PC-3 (cell line): ENCODE measurements around the gene CHST11. TPM values are rescaled to one million over a fixed set of nuclear protein-coding genes. Genes with fewer than 3 reads are reported as not detected.
A peak's percentile ranks its signal among the peaks of the same experiment; 100 is the strongest.

Experiments used
- ATAC-seq: fragments of 200-7000 bp; cut with Tn5 transposase; 2 replicates; pipeline ENCODE4 v1.9.1; 2020; ENCODE audit warnings: mild to moderate bottlenecking, moderate library complexity
- BruUV-seq: library from RNA; stranded (reverse); fragments of 400-500 nt; replicated peaks from 2 replicates; lab custom pipeline; 2021; lab: Mats Ljungman, UMichigan
- CTCF ChIA-PET: fragments of 300-600 bp; sonication (Branson Sonifier 250); formaldehyde crosslinking; loops from one replicate; lab custom pipeline; 2022; ENCODE audit warnings: antibody characterized with exemption; lab: Charles Lee
- POLR2A ChIA-PET: fragments of 300-600 bp; sonication (Branson Sonifier 250); formaldehyde crosslinking; loops from one replicate; lab custom pipeline; 2022; ENCODE audit warnings: antibody characterized with exemption; ENCODE audit not compliant: unreplicated experiment; lab: Charles Lee
- DNase-seq: peaks from one replicate; pipeline ENCODE4 v3.0.0-alpha.2; 2015
- H2AFZ ChIP-seq: fragments of 300-600 bp; sonication (generic); 2 replicates; pipeline ENCODE4 v1.6.0; 2016; ENCODE audit warnings: antibody characterized with exemption, low read length
- H3F3A ChIP-seq: fragments of 300-600 bp; sonication (generic); one replicate; pipeline ENCODE4 v1.6.0; 2017; ENCODE audit warnings: antibody characterized with exemption, low read length, control low read depth, mild to moderate bottlenecking; ENCODE audit not compliant: unreplicated experiment
- H3K27ac ChIP-seq: fragments of 300-600 bp; sonication (generic); 2 replicates; pipeline ENCODE4 v1.5.1; 2016; ENCODE audit warnings: mild to moderate bottlenecking, low read length
- H3K27me3 ChIP-seq: fragments of 300-600 bp; sonication (generic); 2 replicates; pipeline ENCODE4 v1.6.1; 2016; ENCODE audit warnings: low read length, mixed read lengths
- H3K36me3 ChIP-seq: fragments of 300-600 bp; sonication (generic); 2 replicates; pipeline ENCODE4 v1.6.1; 2016; ENCODE audit warnings: low read depth, mixed run types, low read length, mixed read lengths
- H3K4me1 ChIP-seq: fragments of 300-600 bp; sonication (generic); 2 replicates; pipeline ENCODE4 v1.5.1; 2016; ENCODE audit warnings: low read length; ENCODE audit not compliant: insufficient read depth
- H3K4me2 ChIP-seq: fragments of 300-600 bp; sonication (generic); 2 replicates; pipeline ENCODE4 v1.6.0; 2016; ENCODE audit warnings: low read length
- H3K4me3 ChIP-seq: fragments of 300-600 bp; sonication (generic); 2 replicates; pipeline ENCODE4 v1.5.1; 2016; ENCODE audit warnings: mild to moderate bottlenecking, low read length, mixed read lengths
- H3K79me2 ChIP-seq: fragments of 300-600 bp; sonication (generic); 2 replicates; pipeline ENCODE4 v1.6.1; 2017; ENCODE audit warnings: low read length, mixed read lengths
- H3K9ac ChIP-seq: fragments of 300-600 bp; sonication (generic); 2 replicates; pipeline ENCODE4 v1.6.0; 2016; ENCODE audit warnings: mild to moderate bottlenecking, low read length
- H3K9me2 ChIP-seq: fragments of 300-600 bp; sonication (generic); replicated peaks from 2 replicates; pipeline ENCODE4 v1.6.1; 2016; ENCODE audit warnings: mixed run types, low read length, mixed read lengths
- H3K9me3 ChIP-seq: fragments of 300-600 bp; sonication (generic); 2 replicates; pipeline ENCODE4 v1.6.1; 2016; ENCODE audit warnings: low read length, mixed read lengths
- H4K20me1 ChIP-seq: fragments of 300-600 bp; sonication (generic); 2 replicates; pipeline ENCODE4 v1.6.1; 2016; ENCODE audit warnings: low read length, mixed read lengths
- EZH2 ChIP-seq: fragments of 300-600 bp; sonication (generic); IDR thresholded peaks from one replicate; pipeline ENCODE4 v1.6.1; 2017; ENCODE audit warnings: antibody characterized with exemption, mild to moderate bottlenecking, low read length; ENCODE audit not compliant: unreplicated experiment
- EZH2phosphoT487 ChIP-seq: fragments of 300-600 bp; sonication (generic); IDR thresholded peaks from 2 replicates; pipeline ENCODE4 v1.6.1; 2018; ENCODE audit warnings: mild to moderate bottlenecking, antibody characterized with exemption, low read length, borderline replicate concordance
- intact Hi-C: fragments of 100-400 bp; cut with micrococcal nuclease; formaldehyde crosslinking; loops from 2 replicates; pipeline ENCODE4 v1.9.0; 2023
- total RNA-seq: library from RNA; depleted of rRNA; stranded (reverse); fragments of >200 nt; gene quantifications from 2 replicates; pipeline ENCODE4 v1.2.3, GENCODE V29; 2014
- TF ChIP-seq, protein P1 (sequence below): fragments of 300-600 bp; sonication (generic); conservative IDR thresholded peaks from 2 replicates; pipeline ENCODE4 v1.5.1; 2017; ENCODE audit warnings: antibody characterized with exemption, low read depth, mild to moderate bottlenecking, low read length

CHST11 gene
- total RNA-seq, 1 experiment from 2014 or later = 53.5 TPM

DNA sequence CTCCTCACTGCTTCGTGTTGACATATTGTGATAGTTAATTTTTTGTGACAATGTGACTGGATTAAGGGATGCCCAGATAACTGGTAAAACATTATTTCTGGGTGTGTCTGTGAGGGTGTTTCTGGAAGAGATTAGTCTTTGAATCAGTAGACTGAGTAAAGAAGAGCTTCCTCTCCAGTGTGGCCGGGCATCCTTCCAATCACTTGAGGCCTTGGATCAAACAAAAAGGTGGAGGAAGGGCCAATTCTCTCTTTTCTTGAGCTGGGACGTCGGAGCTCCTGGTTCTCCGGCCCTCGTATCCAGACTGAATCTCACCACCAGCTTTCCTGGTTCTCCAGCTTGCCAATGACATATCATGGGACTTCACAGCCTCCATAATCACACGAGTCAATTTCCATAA is 240.4 kb downstream of the CHST11 start:
- no peaks in the 10 kb centered on the region for H4K20me1 ChIP-seq
- H3F3A ChIP-seq = no peaks in the 10 kb centered on the region
- 0 out of 2 replicates have a peak, but pooled peaks cover 4% of the 10 kb centered on the region for H3K4me1 ChIP-seq
- no peak overlapping the region for H3K4me3 ChIP-seq
- H3K9ac ChIP-seq = no peak overlapping the region
- no peaks in the 10 kb centered on the region for H3K9me2 ChIP-seq
- peaks cover 2% of the 10 kb centered on the region; the same call in 1 of the 2 replicates for H3K36me3 ChIP-seq
- CTCF ChIA-PET = no interaction called here
- ATAC-seq (no peak), DNase-seq (no peak)
- POLR2A ChIA-PET = no interaction called here
- intact Hi-C loops = no loop called here
- H3K9me3 ChIP-seq = no peaks in the 10 kb centered on the region
- H3K79me2 ChIP-seq = no peaks in the 10 kb centered on the region
- no TSS peak for BruUV-seq
- no peak overlapping the region for H2AFZ ChIP-seq
- H3K27ac ChIP-seq = no peak overlapping the region
- H3K4me2 ChIP-seq = no peak overlapping the region
- H3K27me3 ChIP-seq = no peaks in the 10 kb centered on the region
- TF ChIP-seq, protein P1, sequence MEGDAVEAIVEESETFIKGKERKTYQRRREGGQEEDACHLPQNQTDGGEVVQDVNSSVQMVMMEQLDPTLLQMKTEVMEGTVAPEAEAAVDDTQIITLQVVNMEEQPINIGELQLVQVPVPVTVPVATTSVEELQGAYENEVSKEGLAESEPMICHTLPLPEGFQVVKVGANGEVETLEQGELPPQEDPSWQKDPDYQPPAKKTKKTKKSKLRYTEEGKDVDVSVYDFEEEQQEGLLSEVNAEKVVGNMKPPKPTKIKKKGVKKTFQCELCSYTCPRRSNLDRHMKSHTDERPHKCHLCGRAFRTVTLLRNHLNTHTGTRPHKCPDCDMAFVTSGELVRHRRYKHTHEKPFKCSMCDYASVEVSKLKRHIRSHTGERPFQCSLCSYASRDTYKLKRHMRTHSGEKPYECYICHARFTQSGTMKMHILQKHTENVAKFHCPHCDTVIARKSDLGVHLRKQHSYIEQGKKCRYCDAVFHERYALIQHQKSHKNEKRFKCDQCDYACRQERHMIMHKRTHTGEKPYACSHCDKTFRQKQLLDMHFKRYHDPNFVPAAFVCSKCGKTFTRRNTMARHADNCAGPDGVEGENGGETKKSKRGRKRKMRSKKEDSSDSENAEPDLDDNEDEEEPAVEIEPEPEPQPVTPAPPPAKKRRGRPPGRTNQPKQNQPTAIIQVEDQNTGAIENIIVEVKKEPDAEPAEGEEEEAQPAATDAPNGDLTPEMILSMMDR = no peak
- TF ChIP-seq EZH2 = no peak
- TF ChIP-seq EZH2phosphoT487 = no peak

DNA sequence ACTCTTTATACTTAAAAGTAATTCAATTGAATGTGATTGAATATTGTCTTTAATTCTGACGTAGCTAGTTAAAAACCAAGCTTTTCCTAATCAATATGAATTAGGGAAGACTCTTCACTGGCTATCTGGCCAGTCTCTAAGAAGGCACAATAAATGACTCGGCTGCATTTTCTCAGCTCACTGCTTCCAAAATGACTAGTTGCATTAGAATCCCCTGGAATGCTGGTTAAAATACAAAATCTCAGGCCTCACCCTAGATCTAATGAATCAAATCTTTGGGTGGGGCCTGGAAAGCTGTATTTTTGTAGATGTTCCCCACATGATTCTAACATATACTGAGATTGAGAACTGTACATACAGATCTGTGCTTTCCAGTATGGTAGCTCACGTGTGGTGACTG is 242.1 kb downstream of the CHST11 start:
- Histone ChIP-seq H3K79me2 (no peaks in the 10 kb centered on the region), H3K27me3 (no peaks in the 10 kb centered on the region), H3K4me2 (no peak overlapping the region), H4K20me1 (no peaks in the 10 kb centered on the region), H3F3A (no peaks in the 10 kb centered on the region), H2AFZ (no peak overlapping the region), H3K27ac (no peak overlapping the region), H3K9me2 (no peaks in the 10 kb centered on the region), H3K9ac (no peak overlapping the region), H3K9me3 (no peaks in the 10 kb centered on the region), H3K36me3 (no peaks in the 10 kb centered on the region), H3K4me1 (0 out of 2 replicates have a peak, but pooled peaks cover 4% of the 10 kb centered on the region), H3K4me3 (no peak overlapping the region)
- no peak for TF ChIP-seq EZH2phosphoT487
- TF ChIP-seq, protein P1 = no peak
- no peak for TF ChIP-seq EZH2
- ATAC-seq (no peak), DNase-seq (peak; percentile 36)
- no TSS peak for BruUV-seq
- POLR2A ChIA-PET = no interaction called here
- intact Hi-C loops = no loop called here
- CTCF ChIA-PET = no interaction called here

DNA sequence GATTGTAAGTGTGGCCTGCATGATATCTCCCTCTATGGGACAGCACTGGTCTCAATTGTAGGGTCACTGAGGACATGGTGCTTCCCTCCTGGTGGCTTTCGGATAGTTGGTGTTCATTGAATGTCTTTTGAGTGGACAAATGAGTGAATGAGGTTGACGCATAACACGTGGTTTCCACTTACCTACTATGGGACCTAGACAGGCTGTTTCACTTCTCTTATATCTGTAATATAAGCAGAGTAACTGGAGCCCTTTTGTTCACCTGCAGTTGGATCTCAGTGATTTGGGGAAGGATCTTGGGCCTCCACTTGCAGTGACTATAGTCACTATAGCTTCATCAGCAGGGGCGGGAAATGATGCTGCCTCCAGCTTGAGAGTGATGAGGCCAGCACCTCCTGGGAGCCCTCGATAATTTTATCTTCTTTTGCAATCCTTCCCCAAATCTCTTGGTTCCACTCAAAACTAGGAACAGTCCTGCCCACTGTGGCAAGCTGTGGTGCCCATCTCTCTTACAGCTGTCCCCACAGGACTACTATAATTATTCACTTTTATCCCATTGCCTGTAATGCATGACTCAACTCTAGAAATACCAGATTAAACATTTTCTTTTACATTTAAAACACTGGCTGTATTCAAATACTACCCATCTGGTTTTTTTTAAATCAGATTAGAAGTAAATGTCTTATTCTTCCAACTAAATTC is 242.9 kb downstream of the CHST11 start:
- intact Hi-C loops = loop anchor here (10.0 kb wide), 1 partner anchor 65 kb away; no protein-coding TSS in a partner anchor
- no peaks in the 10 kb centered on the region for H3K9me2 ChIP-seq
- no peaks in the 10 kb centered on the region for H3F3A ChIP-seq
- no peaks in the 10 kb centered on the region for H3K36me3 ChIP-seq
- H3K9me3 ChIP-seq = no peaks in the 10 kb centered on the region
- DNase-seq (no peak), ATAC-seq (no peak)
- no peaks in the 10 kb centered on the region for H3K27me3 ChIP-seq
- H3K4me3 ChIP-seq = no peak overlapping the region
- POLR2A ChIA-PET = no interaction called here
- no peaks in the 10 kb centered on the region for H4K20me1 ChIP-seq
- no peak for TF ChIP-seq EZH2
- TF ChIP-seq EZH2phosphoT487 = no peak
- TF ChIP-seq, protein P1 = no peak
- H3K9ac ChIP-seq = no peak overlapping the region
- H3K4me1 ChIP-seq = 0 out of 2 replicates have a peak, but pooled peaks cover 4% of the 10 kb centered on the region
- no peak overlapping the region for H2AFZ ChIP-seq
- CTCF ChIA-PET = no interaction called here
- no peak overlapping the region for H3K27ac ChIP-seq
- no peaks in the 10 kb centered on the region for H3K79me2 ChIP-seq
- H3K4me2 ChIP-seq = no peak overlapping the region
- no TSS peak for BruUV-seq
